Activated CD8-positive, alpha-beta memory T cell treated with anti-CD3 and anti-CD28 coated beads for 48 hours (primary cell): ENCODE data around the gene CHST1.

Experiments used
- DNase-seq, 3 experiments: peaks; one replicate each; pipeline ENCODE4 v3.0.0-alpha.2; 2020; ENCODE audit warnings: low read depth in 2 of 3, low spot score in 2 of 3

Gene CHST1

DNA sequence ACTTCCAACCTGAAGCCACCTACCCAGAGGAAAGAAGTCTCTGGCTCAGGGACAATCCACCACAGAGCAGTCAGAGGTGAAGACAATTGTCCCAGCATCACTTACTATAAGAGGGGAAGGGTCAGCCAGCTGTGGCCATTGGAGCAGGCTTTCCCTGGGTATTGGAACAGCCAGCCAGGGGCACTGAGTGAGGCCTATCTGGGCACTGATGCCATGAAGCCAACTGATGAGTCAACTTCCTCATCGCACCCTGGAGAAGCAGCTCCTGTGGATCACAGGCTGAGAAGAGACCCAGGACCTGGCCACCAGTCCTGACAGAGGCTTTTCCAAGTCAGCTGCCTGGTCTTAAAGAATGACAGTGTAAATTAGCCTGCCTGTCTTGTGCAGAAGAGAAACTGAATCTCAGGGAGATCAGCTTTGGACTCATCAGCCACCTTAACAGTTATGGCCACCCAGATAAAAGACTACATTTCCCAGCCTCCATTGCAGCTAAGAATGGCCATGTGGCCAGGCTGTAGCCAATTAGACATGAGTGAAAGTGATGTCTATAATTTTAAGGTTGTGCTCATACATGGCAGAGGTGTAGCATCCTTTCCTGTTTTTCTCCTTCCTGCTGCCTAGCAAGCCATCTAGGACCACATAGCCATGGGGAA, 19.0 kb downstream of the CHST1 start:
- DNase-seq = no peak

DNA sequence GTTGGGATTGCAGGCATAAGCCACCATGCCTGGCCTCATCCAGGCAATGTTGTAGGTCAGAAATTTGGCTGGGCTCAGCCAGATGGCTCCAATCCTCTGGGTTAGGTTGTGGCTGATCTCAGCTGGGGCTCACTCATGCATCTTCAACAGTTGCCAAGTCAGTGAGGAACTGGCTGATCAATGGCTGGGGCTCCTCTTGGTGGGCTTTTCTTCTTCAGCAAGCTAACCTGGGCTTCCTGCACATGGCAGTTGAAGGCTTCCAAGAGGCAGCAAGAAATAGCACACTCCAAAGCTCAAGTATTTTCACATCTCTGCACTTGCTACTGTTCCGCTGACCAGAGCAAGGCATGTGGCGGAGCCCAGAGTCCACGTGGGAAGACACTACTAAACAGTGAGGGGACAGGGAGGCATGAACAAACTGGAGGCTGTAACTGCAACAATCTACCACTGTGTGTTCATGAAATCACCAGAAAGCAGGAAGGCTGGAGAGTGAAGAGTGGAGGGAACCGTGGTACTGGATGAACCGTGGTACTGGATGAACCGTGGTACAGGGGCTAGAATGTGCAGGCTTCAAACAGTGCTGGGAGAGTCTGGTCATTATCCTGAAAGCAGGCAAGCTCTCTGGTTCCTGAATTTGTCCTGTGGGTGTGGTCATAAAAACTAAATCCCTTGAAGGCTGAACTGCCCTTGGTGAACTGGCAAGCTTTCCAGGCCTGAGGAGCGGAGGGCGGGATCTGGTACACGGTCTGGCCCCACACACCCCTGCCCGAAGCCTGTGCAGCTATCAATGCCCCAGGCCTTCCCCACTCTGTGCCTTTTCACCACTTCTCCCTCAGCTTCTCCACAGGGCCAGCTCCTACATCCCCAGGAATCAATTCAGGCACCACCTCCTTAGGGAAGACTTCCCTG, 20.2 kb downstream of the CHST1 start:
- no peak for DNase-seq

DNA sequence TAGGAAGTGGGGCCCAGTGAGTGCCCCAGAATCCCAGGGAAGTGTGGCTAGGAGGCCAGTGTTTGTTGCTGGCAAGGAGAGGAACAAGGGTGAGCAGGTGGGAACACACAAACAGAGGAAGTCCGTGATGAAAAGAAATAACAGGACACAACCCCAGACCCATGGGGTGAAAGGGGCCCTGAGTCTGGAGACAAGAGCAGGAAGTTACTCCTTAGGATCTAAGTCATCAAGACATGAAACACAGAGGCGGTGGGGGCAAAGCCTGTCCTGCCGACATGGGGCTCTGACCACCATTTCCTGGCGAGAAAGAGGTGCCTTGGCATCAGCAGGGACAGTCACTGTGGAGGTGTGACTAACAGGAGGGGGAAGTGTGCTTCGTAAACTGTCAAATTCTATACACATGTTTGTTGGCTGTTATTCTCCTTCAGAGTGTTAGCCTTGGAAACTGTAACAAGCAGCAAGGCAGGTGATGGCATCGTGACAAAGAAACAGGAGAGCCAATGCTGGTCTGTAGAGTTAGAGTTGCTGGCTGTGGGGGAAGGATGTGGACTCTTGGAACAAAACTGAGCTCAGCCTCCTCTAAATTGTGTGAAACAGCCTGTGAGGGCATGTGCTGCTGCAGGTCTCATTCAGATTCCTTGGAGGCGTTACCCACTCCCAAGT, 21.7 kb downstream of the CHST1 start:
- no peak for DNase-seq

DNA sequence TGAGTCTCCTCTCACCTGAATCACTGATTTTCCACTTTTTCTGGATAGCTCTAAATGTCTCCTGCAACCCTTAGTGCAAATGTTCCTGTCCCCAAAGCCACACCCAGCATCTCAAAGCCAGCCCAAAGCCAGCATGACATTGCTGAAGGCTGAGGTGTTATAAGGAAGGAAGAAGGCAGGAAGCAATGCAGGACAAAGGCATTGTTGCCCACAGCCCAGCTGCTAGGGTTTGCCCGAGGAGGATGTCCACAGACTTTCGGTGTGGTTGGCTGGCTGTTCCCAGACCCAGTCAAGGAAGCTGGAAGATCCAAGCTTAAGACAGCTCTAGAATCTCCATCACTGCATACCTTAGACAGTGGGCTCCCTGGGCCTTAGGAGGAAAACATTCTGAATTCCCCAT, 23.5 kb downstream of the CHST1 start:
- DNase-seq = no peak

DNA sequence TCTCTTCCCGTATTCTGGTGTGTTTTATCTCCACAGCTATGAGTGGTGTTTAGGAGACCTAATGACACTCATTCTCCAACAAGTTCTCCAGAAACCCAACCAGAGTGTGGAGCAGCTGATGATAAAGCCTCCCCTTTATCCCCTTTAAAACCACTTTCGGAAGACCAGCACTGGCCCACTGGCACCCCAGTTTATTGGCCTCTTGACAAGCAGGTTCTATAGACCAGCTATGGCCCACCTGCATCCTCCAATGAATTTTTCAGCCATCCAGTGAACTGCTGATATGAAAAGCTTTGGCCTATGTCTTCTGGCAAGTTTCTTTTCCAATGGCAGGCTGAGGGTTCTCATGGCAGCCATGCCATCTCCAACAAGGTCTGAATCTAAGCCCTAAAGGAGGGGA, 27.4 kb downstream of the CHST1 start:
- no peak for DNase-seq

DNA sequence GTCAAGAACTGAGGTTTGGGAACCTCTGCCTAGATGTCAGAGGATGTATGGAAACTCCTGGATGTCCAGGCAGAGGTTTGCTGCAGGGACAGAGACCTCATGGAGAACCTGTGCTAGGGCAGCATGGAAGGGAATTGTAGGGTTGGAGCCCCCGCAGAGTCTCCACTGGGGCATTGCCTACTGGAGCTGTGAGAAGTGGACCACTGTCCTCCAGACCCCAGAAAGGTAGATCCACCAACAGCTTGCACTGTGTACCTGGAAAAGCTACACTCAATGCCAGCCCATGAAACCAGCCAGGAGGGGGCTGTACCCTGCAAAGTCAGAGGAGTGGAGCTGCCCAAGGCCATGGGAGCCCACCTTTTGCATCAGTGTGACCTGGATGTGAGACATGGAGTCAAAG, 29.5 kb downstream of the CHST1 start:
- no peak for DNase-seq

DNA sequence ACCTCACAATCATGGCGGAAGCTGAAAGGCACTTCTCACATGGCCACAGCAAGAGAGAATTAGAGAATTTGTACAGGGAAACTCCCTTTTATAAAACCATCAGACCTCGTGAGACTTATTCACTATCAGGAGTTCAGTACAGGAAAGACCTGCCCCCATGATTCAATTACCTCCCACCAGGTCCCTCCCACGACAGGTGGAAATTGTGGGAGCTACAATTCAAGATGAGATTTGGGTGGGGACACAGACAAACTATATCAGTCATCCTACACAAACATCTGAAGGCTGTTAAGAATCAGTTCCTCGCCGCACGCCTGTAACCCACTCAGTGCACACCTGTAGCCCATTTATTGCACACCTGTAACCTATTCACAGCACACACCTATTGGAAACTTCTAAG, 39.8 kb downstream of the CHST1 start:
- no peak for DNase-seq

DNA sequence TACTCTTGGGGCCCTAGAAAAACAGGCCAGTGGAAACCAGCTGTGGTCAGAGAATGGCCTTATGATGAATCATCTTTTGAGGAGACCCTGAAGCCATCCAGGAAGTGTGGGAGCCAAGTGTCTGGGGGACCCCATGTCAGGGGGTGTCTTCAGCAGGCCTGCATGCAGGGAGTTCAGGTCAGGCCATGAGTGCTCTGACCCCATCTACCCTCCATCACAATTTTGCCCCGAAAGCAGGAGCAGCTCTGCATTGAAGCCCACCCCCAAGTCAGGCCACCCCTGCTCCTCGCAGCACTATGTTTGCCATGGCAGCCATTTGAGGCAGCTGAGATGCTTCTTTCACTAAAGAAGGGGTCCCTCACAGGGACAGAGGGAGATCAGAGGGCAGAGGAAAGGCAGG, 41.3 kb downstream of the CHST1 start:
- no peak for DNase-seq

DNA sequence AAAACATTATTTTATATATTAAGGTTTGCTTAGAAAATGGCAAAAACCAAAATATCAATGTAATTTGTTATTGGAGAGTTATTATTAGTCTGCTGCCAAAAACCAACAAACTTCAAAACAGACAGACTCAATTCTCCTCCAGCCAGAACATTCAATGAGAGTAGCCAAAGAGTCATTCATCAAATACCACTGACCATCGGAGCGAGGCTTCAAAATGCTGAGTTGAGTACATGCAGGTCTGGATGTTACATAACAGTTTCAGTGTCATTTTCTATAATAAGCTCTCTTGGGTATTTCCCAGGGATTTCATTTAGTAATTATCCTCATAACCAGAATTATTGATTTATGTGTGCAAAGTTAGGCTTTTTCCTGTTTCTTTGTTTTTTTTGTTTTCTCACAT, 42.6 kb downstream of the CHST1 start:
- DNase-seq = no peak

DNA sequence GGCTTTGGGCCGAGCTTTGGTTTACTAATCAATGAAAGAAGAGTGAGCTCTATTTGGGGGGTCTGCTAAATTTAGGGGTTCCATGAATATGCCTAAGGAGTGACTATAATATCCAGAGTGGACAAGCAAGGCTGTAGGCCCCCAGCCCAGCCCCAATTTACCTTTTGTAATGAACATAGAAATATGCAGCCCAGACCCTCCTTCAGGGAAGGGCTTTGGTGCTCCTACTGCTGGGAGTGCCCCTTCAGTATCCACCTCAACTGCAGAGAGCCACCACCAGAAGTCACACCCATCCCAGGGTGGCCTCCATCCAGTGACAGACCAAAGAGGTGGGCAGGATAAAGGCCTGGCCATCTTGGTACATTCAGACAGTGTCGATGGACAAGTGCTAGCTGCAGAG, 43.1 kb downstream of the CHST1 start:
- no peak for DNase-seq

DNA sequence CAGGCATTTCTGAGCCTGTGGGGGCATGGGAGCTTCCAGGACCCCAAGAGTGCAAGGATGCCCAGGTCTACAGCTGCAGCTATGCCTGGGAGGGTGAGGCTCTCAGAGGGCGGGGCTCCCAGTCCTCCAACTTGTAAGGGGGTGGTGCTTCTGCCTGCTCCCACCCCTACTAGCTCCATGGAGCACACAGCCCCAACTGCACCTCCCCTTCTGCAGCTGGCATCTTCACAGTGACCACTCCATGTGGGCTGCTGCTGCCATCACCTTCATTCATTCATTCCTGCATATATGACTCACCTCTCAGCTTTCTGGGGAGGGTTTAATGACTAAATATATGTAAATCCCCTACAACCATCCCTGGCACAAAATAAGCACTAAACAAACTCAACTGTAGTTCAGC, 43.8 kb downstream of the CHST1 start:
- DNase-seq = no peak

DNA sequence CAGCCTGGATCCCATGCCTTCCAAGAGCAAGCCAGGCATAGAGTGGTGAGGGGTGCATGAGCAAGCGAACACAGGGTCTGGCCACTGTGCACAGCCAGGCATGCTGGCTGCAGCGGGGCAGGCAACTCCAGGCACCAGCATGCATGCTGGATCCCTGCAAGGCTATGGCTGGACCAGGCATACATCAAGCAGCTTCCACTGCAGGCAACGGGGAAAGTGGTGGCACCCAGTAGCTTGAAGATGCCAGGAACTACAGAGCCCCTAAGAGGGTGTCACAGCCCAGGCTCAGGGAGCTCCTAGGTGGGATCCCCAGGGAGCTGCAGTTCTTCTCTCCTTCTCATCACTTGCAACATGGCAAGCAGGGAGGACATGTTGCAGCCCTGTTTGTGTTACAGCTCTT, 45.2 kb downstream of the CHST1 start:
- no peak for DNase-seq

DNA sequence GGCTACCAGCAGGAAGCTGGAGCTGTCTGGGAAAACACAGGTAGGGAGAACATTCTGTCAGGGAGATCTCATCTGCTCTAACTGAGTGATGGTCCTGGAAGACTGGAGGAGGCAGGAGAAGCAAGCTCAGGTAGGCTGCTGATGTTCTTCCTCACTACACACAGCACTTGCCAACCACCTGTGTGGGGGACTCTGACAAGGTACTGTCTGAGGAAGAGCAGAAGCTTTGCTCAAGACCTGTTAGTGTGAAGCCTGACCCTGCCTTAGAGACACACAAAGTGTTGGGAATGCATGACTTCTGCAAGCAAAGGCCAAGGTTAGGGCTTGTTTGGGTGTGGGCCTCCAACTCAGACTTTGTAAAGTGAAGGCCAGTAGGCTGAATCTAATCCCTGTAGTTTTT, 46.5 kb downstream of the CHST1 start:
- DNase-seq = no peak

DNA sequence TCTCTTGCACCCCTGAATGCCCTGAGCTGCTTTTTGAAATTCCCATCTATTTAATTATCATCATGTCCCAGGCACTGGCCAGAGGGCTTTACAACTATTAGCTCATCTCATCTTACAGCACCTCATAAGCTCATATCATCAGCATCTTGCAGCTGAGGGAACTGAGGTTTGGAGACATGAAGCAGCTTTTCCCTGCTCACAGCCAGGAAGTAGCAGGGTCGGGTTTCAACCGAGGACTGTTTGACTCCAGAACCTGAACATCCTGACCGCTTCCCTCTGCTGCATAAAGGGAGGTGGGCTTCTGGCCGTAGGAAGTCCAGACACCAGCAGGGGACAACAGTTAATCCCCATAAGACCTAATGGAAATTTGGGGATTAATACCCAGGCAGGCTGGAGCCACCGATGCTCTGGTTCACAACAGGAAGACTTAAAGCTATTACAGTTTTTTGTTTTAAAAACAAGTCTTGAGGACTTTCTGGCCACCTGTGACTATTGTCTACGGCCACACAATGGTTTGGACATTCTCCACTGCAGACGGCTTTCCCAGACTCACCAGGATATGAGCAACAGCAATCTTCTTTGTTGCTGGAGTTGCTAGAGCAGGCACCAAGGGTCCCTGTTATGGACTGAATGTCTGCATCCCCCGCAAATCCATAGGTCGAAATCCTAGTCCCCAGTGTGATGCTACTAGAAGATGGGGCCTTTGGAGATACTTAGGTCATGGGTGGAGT, 47.4 kb downstream of the CHST1 start:
- DNase-seq = no peak

DNA sequence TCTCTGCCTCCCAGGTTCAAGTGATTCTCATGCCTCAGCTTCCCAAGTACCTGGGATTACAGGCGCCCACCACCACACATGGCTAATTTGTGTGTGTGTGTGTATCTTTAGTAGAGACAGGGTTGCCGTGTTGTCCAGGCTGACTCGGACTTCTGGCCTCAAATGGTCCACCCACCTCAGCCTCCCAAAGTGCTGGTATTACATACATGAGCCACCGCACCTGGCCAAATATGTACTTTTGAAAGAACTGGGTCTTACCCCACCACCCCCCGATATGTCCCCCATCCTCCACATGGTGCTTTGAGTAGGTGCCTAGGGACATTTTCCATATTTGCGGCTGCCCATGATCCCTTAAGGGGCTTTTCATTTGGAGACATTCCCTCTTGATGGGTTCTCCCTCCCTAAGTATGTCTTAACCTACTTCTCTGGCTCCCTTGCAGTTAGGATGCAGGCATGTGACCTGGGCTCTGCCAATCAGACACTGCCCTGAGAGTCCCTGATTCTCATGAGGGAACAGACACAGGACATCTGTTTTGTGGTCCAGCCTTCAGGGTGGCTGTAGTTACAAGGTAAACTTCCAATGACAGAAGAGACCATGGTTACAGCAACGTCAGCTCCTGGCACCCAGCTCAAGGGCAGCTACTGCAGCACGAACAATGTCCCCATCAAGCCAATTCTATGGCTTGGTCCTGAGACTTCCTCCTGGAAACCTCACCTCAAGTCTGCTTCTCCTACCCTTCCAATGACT, 48.4 kb downstream of the CHST1 start:
- no peak for DNase-seq

DNA sequence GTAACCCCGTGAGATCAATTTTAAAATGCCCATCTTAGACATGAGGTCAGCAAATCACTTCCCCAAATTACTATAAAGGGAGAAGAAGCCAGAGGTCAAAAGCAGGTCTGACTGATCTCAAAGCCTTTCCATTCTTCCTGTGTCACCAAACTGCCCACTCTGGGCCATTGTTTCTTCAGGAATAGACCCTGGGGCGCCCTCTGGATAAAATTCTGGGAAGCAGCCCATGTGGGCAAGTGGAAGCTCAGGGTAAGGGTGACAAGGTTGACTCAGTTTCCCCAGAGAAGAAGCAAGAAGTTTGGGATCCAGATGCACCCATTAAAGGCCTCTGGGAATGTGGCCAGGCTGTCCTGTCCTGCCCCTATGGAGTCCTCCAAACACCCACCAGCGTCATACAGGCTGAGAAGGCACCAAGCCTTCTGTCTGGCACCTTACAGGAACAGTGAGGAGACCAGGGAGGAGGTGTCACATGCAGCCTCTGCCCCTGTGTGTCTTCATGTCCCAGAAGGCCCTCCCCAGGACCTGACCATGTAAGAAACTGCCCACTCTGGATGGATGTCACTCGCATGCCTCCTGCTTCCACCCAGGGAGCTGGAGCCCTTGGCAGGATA, 50.1 kb downstream of the CHST1 start:
- DNase-seq = no peak

DNA sequence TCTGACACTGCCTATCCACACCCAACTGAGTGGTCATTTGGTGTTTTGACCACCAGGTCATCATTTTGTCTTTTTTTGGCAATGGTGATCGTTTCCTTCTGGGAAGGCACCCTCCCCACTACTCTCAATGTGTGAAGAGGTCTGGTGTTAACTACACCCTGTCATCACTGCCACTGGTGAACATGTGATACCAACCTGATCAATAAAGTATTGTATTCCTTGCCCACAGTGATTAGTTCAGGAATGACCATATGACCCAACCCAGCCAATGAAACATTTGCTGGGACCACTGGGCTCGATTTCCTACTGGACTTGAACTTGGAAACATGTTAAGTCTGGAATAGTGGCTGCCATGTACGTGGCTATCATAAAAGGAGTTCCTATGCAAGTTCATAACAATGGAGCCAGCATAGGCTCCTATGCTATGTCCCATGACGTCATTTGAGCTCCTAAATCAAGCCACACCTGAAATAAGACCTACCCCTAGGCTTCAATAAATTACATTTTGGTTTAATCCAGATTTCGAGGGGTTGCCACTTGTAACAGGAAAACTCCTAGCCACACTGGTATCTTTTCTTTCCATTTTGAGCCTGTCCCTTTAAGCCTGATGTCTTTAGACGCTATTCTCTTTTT, 51.1 kb downstream of the CHST1 start:
- DNase-seq = no peak

DNA sequence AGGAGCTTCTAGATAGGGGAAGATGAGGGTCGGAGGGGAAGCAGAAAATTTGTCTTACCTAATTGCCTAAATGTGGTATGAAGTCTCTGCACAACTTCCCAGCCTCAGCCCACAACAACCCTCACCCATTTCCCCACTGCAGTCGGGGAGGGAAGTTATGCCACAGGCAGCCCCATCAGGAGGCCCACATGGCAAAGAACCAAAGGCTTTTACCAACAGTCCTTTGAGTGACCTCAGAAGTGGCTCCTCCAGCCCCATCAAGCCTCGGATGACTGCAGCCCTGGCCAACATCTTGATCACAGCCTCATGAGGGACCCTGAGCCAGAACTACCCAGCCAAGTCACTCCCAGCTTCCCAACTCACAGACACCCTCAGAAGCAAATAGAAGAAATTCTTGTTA, 54.8 kb downstream of the CHST1 start:
- DNase-seq = no peak

DNA sequence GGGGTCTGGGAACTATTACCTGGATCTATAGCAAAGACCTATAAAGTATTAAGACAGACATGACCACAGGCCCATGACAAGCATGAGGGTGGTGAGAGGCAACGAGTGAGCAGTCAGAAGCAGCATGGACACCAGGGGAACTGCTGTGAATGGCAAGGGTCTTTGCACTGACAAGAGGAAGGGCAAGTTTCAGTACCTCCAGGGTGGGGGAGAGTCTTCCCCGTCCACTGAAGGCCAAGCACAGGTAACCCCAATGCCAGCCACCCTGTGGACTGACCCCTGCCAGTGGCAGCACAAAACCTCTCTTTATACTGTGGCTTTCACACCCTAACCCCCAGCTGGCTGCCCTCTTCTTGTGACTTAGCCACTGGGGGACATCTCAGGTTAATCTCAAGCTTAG, 55.5 kb downstream of the CHST1 start:
- no peak for DNase-seq

DNA sequence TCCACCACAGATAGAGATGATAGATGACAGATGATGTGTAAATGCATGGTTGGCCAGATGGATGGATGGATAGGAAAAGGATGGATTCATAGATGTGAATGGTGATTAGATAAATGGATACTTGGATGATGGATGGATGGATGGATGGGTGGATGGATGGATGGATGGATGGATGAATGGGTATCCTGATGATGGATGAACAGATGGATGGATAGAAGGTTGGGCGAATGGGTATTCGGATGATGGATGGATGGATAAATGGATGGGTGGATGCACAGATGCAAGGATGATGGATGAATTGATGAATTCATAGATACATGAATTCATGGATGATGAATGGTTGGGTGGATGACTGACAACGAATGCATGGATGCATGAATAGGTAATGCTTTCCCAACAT, 56.1 kb downstream of the CHST1 start:
- no peak for DNase-seq
